Measurements from ENCODE around the gene SH3GLB1.
A peak's percentile ranks its signal among the peaks of the same experiment; 100 is the strongest.

Gene SH3GLB1

DNA sequence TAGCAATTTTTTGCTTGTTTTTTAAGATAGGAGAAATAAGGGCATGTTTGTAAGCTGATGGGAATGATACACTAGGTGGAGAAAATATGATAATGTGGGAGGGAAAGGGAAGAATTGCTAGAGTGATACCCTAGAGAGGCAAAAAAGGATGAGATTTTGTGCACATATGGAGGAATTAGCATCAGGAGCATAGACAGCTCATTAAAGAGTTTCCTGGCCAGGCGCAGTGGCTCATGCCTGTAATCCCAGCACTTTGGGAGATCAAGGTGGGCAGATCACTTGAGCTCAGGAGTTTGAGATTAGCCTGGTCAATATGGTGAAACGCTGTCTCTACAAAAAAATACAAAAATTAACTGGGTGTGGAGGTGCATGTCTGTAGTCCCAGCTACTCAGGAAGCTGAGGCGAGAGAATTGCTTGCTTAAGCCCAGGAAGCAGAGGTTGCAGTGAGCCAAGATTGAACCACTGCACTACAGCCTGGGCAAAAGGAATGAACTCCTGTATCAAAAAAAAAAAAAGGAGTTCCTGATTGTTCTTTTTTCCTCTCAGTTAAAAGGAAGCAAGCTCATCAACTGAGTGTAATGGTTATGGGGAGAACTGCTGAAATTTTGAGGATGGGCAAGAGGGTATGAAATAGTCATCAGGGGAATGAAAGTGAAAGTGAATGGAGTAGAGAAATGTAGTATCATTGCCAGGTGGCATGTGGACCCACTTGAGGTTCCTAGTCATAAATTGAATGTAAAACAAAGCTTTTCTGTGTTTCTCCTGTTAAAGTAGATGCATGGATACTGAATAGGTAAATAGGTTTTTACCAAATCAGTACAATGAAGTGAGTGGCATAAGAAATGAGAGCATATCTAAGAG, 35.5 kb downstream of the SH3GLB1 start:
- no peak for DNase-seq

DNA sequence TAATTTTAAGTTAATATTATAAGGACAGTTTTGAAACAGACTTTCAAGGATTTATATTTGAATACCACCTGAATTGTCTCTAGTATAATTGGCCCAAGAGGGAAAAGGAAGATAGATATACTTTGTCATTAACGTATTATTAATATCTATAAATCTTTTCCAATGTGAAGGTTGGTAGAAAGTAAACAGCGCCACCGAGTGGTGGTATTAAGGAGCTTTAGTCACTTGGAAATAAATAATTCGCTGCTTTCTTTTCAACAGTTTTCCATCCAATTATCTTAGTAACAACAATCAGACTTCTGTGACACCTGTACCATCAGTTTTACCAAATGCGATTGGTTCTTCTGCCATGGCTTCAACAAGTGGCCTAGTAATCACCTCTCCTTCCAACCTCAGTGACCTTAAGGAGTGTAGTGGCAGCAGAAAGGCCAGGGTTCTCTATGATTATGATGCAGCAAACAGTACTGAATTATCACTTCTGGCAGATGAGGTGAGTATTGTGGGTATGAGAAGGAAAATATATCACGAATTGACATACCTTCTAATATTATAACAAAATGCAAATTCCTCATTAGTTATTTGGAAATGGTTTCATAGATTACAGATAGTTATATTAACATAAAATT, 37.7 kb downstream of the SH3GLB1 start:
- DNase-seq: no peak

DNA sequence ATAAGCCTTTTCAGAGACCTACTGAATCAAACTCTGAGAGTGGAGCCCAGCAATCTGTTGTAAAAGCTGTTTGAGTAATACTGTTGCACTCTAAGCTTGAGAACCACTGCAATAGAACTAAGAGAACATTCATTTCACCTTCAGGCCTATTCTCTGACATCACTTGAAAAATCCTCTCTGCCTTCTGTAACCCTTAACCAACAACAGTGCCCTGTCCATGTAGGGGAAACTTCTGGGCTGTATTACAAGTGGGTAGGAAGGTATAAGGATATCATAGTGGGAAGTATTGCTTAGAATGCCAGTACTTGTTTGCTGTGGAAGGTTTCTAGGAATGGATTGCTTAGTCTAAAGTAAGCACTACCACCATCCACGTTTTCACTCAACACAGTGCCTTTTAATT, 42.9 kb downstream of the SH3GLB1 start:
- DNase-seq: no peak

DNA sequence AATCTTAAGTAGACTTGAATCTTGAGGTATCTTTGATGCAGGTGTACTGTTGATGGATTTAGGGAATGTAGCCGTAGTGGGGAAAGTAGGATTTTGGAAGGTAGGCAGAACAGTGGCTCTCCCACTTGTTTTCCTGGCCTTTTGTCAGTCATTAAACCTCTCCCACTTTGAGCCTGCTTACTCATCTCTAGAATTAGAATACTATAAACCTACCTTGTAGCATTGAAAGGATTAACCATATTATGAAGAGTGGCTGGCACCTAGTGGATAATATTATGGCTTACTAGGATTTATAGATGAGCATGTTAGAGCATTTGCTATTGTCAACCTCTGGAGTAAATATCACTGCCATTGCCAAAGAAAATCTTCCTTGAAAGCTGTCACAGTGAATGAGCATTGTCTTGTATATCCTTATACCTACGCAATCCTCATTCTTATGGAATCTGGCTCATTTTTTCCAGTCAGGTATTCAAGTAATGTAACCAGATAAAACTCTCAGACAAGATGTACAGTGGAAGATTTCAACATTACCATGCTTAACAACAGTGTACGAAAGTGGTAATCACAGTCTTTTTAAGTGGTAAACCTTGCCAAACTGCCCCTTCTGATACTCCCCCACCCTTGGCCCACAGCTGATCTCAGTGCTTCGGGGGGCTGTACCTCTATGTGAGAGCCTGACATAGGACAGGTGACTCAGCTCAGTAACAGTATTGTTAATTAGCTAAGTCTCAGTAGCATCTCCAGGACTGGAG, 44.4 kb downstream of the SH3GLB1 start:
- no peak for DNase-seq

DNA sequence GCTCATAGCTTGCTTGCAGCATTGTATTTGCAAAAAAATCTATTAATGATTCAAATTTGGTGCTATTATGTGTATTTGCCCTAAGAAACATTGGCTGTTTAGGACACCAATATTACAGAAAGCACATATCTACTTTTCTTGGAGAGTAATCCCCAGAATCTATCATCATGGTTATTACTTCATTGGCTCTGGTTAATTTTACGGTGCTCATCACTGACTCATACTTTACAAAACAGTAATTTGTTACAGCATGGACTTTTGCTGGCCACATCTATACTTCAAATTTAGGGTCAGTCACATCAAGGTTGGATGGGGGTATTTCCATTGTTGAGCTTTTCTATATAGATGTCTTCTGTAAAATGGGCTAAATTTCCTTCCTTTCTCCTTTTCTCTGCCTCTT, 45.7 kb downstream of the SH3GLB1 start:
- no peak for DNase-seq

DNA sequence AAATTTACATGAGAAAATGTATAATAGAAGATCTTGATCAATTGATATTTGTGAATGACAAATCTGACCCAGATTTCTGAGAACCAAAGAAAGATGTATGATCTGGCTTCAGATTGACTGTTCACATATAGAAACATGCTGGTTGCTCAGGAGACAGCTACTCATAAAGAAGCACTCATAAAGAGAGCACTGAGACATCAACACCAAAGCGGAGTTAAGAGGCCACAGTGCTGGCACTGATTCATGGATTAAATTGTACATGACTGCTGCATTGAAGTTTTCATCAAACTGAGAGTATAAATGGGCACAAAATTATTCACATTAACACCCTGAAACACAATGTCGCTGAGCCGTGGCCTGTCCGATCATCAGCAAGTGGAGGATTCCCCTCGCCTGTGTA, 46.2 kb downstream of the SH3GLB1 start:
- DNase-seq: no peak

DNA sequence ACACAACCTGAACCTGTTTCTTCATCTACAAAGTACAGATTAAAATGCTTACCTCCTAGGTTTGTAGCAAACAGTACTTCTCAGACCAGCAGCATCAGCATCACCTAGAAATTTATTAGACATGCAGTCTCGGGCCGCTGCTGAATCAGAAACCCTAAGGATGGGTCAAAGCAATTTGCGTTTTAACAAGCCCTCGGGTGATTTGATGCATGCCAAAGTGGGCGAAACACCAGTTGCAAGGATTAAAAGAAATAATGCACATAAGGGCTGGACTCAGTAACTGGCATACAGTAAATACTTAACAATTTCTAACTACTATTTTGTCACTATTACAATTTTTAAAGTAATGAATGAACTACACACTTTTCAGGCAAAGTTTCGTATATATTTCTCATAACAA, 47.5 kb downstream of the SH3GLB1 start:
- DNase-seq: no peak

DNA sequence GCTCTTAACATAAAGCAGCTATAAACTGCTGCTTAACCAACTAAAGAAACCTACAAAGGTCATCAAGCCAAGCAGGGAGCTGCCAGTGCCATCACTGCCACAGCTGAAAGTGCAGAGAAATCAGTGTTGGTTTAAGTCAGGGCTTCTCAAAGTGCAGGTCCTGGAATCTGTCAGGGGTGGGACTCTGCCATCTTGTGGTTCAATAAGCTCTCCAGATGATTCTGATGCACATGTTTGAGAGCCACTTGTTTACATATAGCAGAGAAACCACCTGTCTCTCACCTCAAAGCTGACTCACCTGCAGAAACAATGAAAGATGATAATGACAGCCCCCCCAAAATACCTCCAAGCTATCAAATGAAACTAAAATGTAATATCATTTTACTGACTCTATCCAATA, 49.3 kb downstream of the SH3GLB1 start:
- no peak for DNase-seq

DNA sequence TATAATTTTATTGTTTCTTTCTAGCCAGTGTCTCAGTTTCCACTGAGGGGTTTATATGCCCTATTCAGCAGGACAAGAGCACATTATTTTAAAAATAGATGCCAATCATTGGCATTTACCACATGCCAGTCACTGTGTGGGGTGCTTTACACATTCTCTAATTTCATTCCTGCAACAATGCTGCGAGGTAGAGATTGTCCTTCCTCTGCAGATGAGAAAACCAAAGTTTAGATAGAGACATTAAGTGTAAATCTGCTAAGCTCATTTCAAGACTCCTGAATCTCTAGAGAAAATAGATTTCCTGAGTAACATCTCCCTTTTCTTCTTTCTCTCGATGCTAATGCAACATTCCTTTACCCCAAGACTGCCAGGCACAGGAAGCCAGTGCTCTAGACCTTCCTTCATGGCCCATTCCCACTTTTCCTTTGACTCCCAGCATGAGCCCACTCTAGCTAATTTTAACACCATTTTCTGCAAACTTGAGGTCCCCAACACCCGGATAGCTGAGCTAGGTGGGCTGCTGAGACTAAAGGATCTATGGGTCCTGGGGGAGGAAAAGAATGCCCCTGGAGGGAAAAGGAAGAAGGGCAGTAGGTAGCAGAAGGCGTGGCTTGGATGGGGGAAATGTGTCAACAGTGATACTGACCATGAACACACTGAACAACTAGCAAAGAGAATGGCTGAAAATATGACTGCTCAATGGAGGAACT, 50.0 kb downstream of the SH3GLB1 start:
- DNase-seq: no peak

DNA sequence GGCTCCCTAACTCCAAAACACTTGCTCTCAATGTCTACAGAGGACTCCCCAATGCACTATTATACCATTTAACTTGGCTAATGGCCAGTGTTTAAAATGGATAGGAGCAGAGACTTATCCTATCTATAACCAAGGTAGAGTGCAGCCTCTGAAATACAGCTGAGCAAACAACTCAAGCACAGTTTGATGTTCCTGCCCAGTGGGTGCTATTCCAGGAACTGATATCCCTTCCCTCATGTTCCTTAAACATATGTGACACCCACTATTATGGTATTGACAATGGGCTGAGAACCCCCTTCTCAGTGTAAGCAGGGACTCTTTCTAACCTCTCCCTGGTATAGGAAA, 51.7 kb downstream of the SH3GLB1 start:
- peak; percentile 70 for DNase-seq

DNA sequence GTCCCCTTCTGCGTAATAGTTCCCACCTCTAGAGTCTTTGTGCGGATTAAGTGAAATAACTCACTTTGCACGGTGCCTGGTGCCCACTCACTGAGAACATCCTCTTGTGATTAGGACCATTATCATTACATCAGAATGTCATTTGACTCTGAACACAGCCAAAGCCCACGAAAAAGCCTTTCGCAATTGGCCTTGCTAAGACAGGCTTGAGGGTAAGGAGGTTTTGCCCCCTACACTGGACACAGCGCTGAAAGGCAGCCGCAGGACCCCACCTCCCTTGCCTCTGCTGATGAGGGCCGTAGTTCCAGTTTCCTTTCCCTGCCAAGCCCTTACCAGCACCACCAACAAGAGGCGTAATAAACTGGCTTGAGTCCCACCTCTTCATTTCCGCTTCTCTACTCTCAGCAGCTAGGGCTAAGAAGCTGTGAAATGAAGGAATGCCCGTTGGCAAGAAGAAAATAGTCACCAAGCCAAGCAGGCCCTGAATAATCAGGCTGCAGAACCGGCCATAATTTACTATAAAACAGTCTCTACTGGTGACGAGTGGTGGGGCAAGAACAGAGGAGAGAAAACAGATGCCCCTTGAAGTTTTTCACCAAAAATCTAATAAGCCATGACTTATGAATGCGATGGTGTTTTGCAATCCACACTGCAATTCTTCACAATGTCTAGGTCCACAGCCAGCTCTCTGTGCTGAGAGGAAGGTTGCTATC, 53.1 kb downstream of the SH3GLB1 start:
- DNase-seq: no peak

DNA sequence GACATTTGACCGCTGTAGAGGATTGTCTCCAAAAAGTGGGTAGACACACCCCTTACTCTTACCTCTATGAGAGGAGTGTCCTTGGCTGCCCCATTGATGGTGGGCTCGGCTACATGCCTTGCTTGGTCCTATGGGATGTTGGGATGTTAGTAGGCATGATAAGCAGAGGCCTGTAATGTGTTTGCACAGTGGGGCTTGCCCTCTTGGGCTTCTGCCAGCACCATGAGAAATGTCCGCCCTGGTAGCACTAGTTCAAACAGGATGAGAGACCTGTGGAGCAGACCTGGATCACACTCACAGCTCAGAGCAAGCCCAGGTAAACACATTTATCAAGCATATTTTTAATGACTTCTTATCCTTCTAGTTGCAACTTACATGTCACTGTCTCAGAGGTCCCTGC, 54.2 kb downstream of the SH3GLB1 start:
- peak; percentile 49 for DNase-seq

DNA sequence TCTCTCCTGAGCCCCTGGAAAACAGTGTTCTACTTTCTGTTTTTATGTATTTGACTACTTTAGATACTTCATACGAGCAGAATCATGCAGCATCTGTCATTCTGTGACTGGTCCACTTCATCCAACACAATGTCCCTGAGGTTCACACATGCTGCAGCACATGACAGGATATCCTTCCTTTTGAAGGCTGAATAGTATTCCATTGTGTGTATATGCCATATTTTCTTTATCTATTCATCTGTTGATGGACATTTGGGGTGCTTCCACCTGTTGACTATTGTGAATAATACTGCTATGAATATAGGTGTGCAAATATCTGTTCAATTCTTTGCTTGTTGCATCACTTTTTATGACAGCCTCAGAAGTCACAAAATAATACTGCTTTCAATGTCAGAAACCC, 55.8 kb downstream of the SH3GLB1 start:
- no peak for DNase-seq

DNA sequence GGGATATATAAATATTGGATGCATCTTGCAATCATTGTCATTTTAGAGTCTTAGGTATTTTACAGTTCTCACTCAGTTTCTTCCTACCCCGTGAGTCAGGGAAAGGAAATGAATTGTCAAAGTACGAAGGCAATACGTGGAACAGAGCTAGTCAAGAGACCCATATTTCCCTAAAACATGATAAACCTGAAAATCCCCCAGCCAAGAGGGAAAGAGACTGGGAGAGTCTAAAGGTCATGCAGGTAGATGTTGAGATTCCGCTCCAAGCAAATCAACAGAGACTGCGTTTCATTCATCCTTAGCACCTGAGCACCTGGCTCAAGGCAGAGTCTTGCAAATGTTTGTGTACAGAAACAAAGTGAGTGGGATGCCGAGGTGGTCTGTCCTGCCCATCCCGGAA, 58.0 kb downstream of the SH3GLB1 start:
- no peak for DNase-seq

DNA sequence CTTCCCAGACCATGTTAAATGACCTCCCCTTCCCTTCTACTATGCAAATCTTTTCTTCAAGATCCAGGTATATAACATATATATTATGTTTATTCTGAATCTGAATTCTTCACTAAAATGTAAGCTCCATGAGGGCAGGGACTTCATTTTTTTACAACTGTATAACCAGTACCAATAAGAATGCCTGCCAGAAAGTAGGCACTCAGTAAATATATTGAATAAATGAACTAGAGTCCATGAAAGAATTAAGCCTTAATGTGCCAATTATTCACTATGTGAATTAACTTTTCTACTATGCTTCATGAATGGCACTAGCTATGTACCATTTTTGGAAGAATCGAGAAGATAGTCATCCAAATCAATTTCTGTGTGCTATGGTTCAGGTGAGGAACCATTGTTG, 60.1 kb downstream of the SH3GLB1 start:
- no peak for DNase-seq

DNA sequence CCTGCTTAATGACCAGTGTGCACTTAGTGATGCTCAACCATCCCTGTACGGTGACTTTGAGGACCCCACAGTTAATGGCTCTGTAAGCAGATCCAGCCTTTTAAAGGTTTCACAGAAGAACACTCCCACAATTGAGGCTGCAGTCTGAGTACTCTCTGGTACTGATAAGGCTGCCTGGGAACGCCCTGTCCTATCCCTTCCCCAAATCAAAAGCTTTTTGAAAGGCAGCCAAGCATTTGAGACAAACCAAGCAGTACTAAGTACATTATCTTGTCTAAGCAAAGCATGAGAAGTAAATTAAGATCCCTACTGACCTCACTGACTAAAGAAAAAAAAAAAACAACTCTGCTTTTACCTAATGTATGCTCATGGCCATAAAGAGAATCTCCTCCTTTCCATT, 60.7 kb downstream of the SH3GLB1 start:
- DNase-seq: no peak

DNA sequence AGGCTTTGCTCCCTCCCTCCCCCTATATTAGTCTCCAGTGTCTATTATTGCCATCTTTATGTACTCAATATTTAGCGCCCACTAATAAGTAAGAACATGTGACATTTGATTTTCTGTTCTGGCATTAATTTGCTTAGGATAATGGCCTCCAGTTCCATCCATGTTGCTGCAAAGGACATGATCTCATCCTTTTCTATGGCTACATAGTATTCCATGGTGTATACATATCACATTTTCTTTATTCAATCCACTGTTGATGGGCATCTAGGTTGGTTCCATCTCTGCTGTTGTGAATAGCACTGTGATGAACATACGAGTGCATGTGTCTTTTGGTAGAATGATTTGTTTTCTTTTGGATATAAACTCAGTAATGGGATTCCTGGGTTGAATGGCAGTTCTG, 61.3 kb downstream of the SH3GLB1 start:
- no peak for DNase-seq

DNA sequence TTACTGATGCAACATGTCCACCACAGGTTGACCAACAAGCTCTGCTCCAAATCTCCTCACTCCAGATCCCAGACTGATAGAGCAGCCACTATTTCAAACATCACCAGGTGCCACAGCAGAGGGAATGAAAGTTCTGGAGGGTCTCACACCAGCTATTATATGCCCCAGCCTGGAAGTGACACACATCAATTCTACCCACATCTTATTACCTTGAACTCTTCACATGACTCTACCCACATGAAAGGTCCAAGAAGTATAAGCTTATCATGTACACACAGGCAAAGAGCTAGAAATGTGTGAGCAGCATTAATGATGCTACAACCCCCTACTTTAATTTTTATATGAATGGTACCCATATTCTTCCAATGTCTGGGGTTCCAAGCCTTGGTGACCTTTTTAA, 64.2 kb downstream of the SH3GLB1 start:
- DNase-seq: no peak

DNA sequence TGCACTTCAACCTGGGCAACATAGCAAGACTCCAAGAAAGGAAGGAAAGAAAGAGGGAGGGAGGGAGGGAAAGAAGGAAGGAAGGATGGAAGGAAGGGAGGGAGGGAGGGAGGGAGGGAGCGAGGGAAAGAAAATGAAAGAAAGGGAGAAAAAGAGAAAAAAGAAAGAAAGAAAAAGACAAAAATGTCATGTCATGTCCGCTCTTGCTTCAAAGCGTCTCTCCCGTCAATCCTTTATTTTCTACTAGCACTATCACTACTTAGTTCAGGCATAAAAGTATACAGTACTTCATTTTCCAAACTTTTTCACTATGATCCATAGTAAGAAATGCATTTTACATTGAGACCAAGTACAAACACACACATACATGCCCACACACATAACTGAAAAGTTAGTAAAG, 64.7 kb downstream of the SH3GLB1 start:
- no peak for DNase-seq

DNA sequence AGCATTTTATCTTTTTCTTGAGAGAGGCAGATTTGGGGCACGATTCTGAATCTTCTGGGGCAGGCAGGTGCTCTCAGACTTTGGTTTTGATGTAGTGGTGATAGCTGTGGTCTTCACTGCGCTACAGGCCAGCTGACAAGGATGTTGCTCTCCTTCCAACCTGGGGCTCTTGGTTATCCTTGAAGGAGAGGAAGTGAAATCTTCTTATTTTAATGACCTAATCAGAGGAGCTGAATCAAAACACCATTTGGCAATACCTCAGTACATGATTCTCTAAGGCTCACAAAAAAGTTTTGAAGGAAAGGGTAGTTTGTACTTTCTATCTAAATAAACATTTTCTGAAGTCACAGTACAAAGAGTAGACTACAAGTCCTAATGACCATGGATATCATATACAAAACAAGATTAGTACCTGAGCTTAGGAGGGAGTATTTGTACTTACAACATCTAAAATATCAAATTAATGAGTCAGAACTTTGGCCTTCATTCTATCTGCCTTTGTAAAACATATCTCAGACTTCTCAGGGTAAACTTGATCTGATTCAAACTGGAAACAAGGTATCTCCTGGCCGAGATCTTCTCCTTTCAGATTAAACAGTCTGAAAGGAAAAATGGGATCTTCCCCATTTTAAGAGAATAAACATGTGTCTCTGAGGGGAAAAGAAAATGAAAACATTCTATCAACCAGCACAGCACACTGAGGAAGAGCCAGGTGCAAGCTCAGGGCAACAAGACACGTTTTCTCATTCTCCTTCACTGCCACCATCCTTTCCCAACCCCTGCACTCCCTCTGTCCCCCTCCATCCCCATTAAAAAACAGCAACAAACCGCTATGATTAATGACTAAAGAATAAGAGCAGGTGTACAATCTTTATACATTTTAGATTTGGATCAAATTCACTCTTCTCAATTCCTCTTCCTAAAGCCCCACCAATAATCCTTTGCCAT, 69.2 kb downstream of the SH3GLB1 start:
- DNase-seq: no peak
